Measurements from ENCODE around the gene ABO. TPM values are rescaled to one million over a fixed set of nuclear protein-coding genes. Genes with fewer than 3 reads are reported as not detected.

ABO gene
- total RNA-seq, 1 experiment from 2014 or later = 0.15 TPM

- no peak overlapping the region for H3K4me3 Mint-ChIP-seq
- ATAC-seq = no peak
These were observed 68.7 kb downstream of the ABO start for GRCh38 chr9:133205996-133206931.

More at GRCh38 chr9:133205996-133206931, 68.7 kb downstream of the ABO start:
- no peak for DNase-seq (ENCODE audit: low spot score)
- Mint-ChIP-seq H3K27me3 (ENCODE audit: low read depth) (peaks cover 88% of the 10 kb centered on the region), H3K27ac (no peak overlapping the region), H3K36me3 (no peaks in the 10 kb centered on the region), H3K9me3 (no peaks in the 10 kb centered on the region), H3K4me1 (no peaks in the 10 kb centered on the region)
- ChIA-PET CTCF (interaction anchor here (0.6 to 2.7 kb wide), 5 partner anchors 18 to 280 kb away, joined by 3 to 14 read pairs (median 5); no protein-coding TSS in a partner anchor), POLR2A (no interaction called here)
- no peak for TF ChIP-seq PRDM15 (CRISPR knock-in tag; IDR thresholded peaks at IDR 0.05)
- TF ChIP-seq HMGA2 (CRISPR knock-in tag; IDR thresholded peaks at IDR 0.05) = no peak
- no peak for TF ChIP-seq NR2C2 (CRISPR knock-in tag; IDR thresholded peaks at IDR 0.05)
- TF ChIP-seq ZNF219 (CRISPR knock-in tag; IDR thresholded peaks at IDR 0.05; ENCODE audit: borderline replicate concordance) = no peak
- TF ChIP-seq ZNF425 (CRISPR knock-in tag; conservative IDR thresholded peaks at IDR 0.05) = no peak
- no peak for TF ChIP-seq E2F5 (CRISPR knock-in tag; IDR thresholded peaks at IDR 0.05)
- TF ChIP-seq AFF4 (CRISPR knock-in tag; IDR thresholded peaks at IDR 0.05; ENCODE audit: borderline replicate concordance) = no peak
- TF ChIP-seq ATF2 (CRISPR knock-in tag; IDR thresholded peaks at IDR 0.05; ENCODE audit: borderline replicate concordance, low read depth) = no peak
- no peak for TF ChIP-seq TEAD4 (CRISPR knock-in tag; IDR thresholded peaks at IDR 0.05)
- no peak for TF ChIP-seq EMX1 (CRISPR knock-in tag; IDR thresholded peaks at IDR 0.05)
- TF ChIP-seq ZNF317 (CRISPR knock-in tag; IDR thresholded peaks at IDR 0.05; ENCODE audit: borderline replicate concordance, low read depth) = no peak

All from WTC11 (cell line).